ENCODE data around the gene SERTAD3. TPM values are rescaled to one million over a fixed set of nuclear protein-coding genes. Genes with fewer than 3 reads are reported as not detected.

The SERTAD3 gene
- total RNA-seq, 1 donor from 2014 or later: 33.7 TPM

DNA sequence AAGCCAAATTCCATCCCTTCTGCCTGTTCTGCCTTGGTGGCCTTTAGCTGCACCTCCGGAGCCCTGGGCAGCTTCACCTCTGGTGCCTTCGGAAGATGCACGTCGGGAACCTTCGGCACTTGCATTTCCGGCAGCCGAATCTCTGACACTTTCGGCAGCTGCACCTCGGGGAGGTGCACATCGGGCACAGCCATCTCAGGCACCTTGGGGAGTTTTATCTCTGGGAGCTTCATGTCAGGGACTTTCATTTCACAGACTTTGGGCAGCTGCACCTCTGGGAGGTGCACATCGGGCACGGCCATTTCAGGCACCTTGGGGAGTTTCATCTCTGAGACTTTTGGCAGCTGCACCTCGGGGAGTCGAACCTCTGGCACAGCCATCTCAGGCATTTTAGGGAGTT, 48.2 kb downstream of the SERTAD3 start:
- TF ChIP-seq, protein P1, sequence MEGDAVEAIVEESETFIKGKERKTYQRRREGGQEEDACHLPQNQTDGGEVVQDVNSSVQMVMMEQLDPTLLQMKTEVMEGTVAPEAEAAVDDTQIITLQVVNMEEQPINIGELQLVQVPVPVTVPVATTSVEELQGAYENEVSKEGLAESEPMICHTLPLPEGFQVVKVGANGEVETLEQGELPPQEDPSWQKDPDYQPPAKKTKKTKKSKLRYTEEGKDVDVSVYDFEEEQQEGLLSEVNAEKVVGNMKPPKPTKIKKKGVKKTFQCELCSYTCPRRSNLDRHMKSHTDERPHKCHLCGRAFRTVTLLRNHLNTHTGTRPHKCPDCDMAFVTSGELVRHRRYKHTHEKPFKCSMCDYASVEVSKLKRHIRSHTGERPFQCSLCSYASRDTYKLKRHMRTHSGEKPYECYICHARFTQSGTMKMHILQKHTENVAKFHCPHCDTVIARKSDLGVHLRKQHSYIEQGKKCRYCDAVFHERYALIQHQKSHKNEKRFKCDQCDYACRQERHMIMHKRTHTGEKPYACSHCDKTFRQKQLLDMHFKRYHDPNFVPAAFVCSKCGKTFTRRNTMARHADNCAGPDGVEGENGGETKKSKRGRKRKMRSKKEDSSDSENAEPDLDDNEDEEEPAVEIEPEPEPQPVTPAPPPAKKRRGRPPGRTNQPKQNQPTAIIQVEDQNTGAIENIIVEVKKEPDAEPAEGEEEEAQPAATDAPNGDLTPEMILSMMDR (conservative IDR thresholded peaks at IDR 0.05): no peak
- no peak overlapping the region for H3K4me3 Mint-ChIP-seq
- no peaks in the 10 kb centered on the region for H3K9me3 Mint-ChIP-seq
- H3K36me3 Mint-ChIP-seq: peaks cover 4% of the 10 kb centered on the region
- no peak overlapping the region for H3K27ac Mint-ChIP-seq
- peaks cover 3% of the 10 kb centered on the region for H3K27me3 Mint-ChIP-seq
- no peak for DNase-seq (ENCODE audit: extremely low spot score, unreplicated experiment)
- H3K4me1 Mint-ChIP-seq (ENCODE audit: unreplicated experiment): peaks cover 18% of the 10 kb centered on the region

DNA sequence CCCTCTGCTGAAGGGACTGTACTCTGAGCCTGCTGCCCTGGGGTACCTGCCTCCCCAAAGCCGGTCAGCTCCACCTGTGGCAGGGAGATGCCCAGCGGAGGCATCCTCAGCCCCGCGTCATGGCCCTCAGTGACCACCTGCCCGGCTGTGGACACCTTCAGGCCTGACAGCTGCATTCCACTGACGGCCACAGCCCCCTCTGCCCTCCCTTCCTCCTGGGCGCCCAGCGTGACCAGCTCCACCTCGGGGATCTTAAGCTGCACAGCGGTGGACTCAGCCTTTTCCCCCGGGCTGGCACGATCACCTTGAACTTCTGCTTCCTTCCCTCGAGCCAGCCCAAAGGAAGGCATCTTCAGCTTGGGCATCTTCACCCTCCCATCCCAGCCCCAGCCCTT, 49.3 kb downstream of the SERTAD3 start:
- Mint-ChIP-seq H3K27ac (no peak overlapping the region), H3K4me1 (ENCODE audit: unreplicated experiment) (peaks cover 13% of the 10 kb centered on the region), H3K27me3 (peaks cover 3% of the 10 kb centered on the region), H3K4me3 (no peak overlapping the region), H3K36me3 (no peaks in the 10 kb centered on the region), H3K9me3 (no peaks in the 10 kb centered on the region)
- DNase-seq (ENCODE audit: extremely low spot score, unreplicated experiment): no peak
- TF ChIP-seq, protein P1 (conservative IDR thresholded peaks at IDR 0.05): no peak

DNA sequence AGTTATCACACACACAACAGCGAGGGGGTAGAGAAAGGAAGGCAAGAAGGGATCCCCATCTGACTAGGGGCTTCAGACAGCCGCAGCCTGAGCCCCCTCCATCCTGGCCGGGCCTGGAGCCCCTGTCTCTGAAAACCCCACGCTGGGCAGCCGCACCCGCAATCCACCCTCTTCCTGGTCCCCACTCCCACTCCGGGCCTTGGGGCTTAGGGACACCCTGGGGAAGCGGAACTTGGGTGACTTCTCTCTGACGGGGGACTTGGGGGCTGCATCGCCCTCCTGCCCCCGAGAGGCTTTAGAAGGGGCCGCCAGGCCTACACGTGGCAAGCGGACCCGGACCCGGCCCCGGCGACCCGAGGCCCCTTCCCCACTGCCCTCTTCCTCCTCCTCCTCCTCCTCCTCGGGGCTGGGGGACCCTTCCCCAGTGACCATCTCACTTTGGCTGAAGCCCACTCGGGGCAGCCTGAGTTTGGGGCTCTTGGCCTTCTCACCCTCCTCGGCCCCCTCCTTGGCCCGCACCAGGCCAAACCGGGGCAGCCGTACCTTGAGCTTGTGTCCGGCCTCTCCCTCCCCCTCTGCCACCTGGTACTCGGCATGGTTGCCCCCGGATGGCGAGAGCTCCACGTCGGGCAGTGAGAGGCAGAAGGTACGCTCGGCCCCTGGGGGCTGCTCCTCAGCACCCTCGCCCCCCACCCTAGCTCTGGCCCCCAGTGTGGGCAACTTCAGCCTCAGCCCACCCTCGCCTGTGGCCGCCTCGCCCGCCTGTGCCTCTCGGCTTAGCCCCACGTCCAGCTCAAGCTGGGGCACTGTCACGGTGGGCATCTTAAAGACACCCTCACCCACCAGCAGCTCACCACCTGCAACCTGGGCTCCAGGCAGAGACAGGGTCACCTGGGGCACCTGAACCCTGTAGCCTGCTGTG, 50.0 kb downstream of the SERTAD3 start:
- peaks cover 7% of the 10 kb centered on the region for H3K4me1 Mint-ChIP-seq (ENCODE audit: unreplicated experiment)
- peaks cover 3% of the 10 kb centered on the region for H3K27me3 Mint-ChIP-seq
- no peaks in the 10 kb centered on the region for H3K36me3 Mint-ChIP-seq
- TF ChIP-seq, protein P1 (conservative IDR thresholded peaks at IDR 0.05): no peak
- H3K9me3 Mint-ChIP-seq: no peaks in the 10 kb centered on the region
- no peak for DNase-seq (ENCODE audit: extremely low spot score, unreplicated experiment)
- no peak overlapping the region for H3K4me3 Mint-ChIP-seq
- no peak overlapping the region for H3K27ac Mint-ChIP-seq

DNA sequence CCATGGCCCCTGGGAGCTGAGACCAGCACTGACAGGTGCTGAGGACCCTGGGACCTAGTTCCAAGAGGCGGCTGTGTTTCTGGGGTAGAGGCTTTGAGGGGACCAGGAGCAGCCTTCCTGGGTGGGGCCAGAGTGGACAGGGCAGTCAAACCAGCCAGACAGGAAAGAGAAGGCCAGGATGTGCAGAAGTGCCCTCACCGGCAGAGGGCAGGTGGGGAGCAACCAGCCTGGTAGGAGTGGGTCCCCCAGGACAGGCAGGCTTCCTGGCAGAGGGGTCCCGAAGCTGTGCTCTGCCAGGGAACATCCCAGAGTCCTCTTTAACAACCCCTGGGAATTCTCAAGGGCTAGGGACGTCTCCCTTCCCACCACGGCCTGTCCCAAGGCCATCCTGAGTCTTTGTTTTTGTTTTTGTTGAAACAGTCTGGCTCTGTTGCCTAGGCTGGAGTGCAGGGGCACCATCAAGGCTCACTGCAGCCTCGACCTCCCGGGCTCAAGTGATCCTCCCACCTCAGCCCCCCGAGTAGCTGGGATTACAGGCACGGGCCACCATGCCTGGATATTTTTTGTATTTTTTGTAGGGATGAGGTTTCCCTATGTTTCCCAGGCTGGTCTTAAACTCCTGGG, 51.1 kb downstream of the SERTAD3 start:
- H3K27ac Mint-ChIP-seq: peak overlapping the region; percentile 37
- no peak overlapping the region for H3K4me3 Mint-ChIP-seq
- H3K9me3 Mint-ChIP-seq: no peaks in the 10 kb centered on the region
- no peaks in the 10 kb centered on the region for H3K36me3 Mint-ChIP-seq
- H3K4me1 Mint-ChIP-seq (ENCODE audit: unreplicated experiment): peaks cover 4% of the 10 kb centered on the region
- TF ChIP-seq, protein P1 (conservative IDR thresholded peaks at IDR 0.05): no peak
- DNase-seq (ENCODE audit: extremely low spot score, unreplicated experiment): no peak
- H3K27me3 Mint-ChIP-seq: no peaks in the 10 kb centered on the region

DNA sequence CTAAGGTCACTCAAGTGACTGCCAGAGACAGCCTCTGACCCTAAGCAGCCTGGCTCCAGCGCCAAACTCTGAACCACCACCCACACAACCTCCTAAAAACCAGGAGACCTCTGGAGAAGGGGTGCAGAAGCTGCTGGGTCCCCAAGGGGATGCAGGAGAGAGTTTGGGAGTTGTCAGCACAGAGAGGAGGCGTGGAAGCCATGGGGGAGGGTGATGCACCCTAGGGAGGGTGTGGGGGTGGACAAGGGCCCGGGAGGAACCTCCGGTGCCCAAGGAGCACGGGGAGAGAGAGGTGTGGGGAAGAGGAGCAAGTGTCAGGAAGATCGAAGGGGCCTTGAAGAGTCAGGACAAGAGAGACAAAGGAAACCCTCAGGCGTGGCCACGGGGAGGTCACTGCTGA, 52.0 kb downstream of the SERTAD3 start:
- peaks cover 4% of the 10 kb centered on the region for H3K4me1 Mint-ChIP-seq (ENCODE audit: unreplicated experiment)
- peak overlapping the region; percentile 37 for H3K27ac Mint-ChIP-seq
- no peak overlapping the region for H3K4me3 Mint-ChIP-seq
- no peaks in the 10 kb centered on the region for H3K36me3 Mint-ChIP-seq
- H3K27me3 Mint-ChIP-seq: no peaks in the 10 kb centered on the region
- no peaks in the 10 kb centered on the region for H3K9me3 Mint-ChIP-seq
- TF ChIP-seq, protein P1 (conservative IDR thresholded peaks at IDR 0.05): no peak
- no peak for DNase-seq (ENCODE audit: extremely low spot score, unreplicated experiment)

Other genes with a start within 250 kb of the SERTAD3 start
- 0.39 and 0.48 TPM in 2 replicates for gene TTC9B, start 226.0 kb downstream of the SERTAD3 start, total RNA-seq (ENCODE audit: low replicate concordance)
- 0.60 and 0.98 TPM in 2 replicates for gene CCNP, start 217.6 kb downstream of the SERTAD3 start, total RNA-seq (ENCODE audit: low replicate concordance)
- gene AKT2, start 159.0 kb downstream of the SERTAD3 start, total RNA-seq (ENCODE audit: low replicate concordance): 138 and 149 TPM in 2 replicates
- gene C19orf47, start 95.9 kb downstream of the SERTAD3 start, total RNA-seq (ENCODE audit: low replicate concordance): 15.3 and 18.6 TPM in 2 replicates
- gene PLD3, start 95.6 kb downstream of the SERTAD3 start, total RNA-seq (ENCODE audit: low replicate concordance): 234 and 244 TPM in 2 replicates
- 0.12 TPM in 1 of 2 replicates, not detected in the other for gene HIPK4, start 54.2 kb downstream of the SERTAD3 start, total RNA-seq (ENCODE audit: low replicate concordance)
- 1.2 and 11.7 TPM in 2 replicates for gene PRX, start 31.0 kb downstream of the SERTAD3 start, total RNA-seq (ENCODE audit: low replicate concordance)
- 9.2 and 14.4 TPM in 2 replicates for gene SERTAD1, start 18.3 kb downstream of the SERTAD3 start, total RNA-seq (ENCODE audit: low replicate concordance)
- 32.2 and 47.9 TPM in 2 replicates for gene BLVRB, start 21.4 kb upstream of the SERTAD3 start, total RNA-seq (ENCODE audit: low replicate concordance)
- 2.6 and 2.9 TPM in 2 replicates for gene SPTBN4, start 22.7 kb upstream of the SERTAD3 start, total RNA-seq (ENCODE audit: low replicate concordance)
- gene SHKBP1, start 132.5 kb upstream of the SERTAD3 start, total RNA-seq (ENCODE audit: low replicate concordance): 54.6 and 55.4 TPM in 2 replicates
- 31.8 and 145 TPM in 2 replicates for gene LTBP4, start 157.0 kb upstream of the SERTAD3 start, total RNA-seq (ENCODE audit: low replicate concordance)
- gene NUMBL, start 246.3 kb upstream of the SERTAD3 start, total RNA-seq (ENCODE audit: low replicate concordance): 16.2 and 28.9 TPM in 2 replicates

All from type B pancreatic cell (in vitro differentiated cells).